GM23338 (cell line): ENCODE results near the gene TAF12. TPM values are rescaled to one million over a fixed set of nuclear protein-coding genes. Genes with fewer than 3 reads are reported as not detected.
"Not testable (repeated sequence)": the region's sequence is repeated elsewhere in the genome, so short reads cannot be mapped to it uniquely, and the experiment has no call there.

Experiments used
- ATAC-seq: fragments of 200-7000 bp; cut with Tn5 transposase; 3 replicates; pipeline ENCODE4 v1.9.1; 2020
- DNase-seq: peaks from one replicate; pipeline ENCODE4 v3.0.0-alpha.2; 2015; ENCODE audit warnings: low spot score
- H2AFZ ChIP-seq: fragments of 200-600 bp; sonication (generic); 2 replicates; pipeline ENCODE4 v1.8.0; 2016; ENCODE audit warnings: antibody characterized with exemption, mild to moderate bottlenecking, moderate library complexity
- H3F3A ChIP-seq: fragments of 200-600 bp; sonication (generic); replicated peaks from 2 replicates; pipeline ENCODE4 v1.8.0; 2017; ENCODE audit warnings: antibody characterized with exemption, mixed run types, low read depth
- H3K27ac ChIP-seq: fragments of 200-600 bp; sonication (generic); 2 replicates; pipeline ENCODE4 v1.6.1; 2016; ENCODE audit warnings: low read depth
- H3K27me3 ChIP-seq: fragments of 200-600 bp; sonication (generic); 2 replicates; pipeline ENCODE4 v1.8.0; 2016; ENCODE audit warnings: mild to moderate bottlenecking, mixed run types, moderate library complexity; ENCODE audit not compliant: insufficient read depth
- H3K36me3 ChIP-seq: fragments of 200-600 bp; sonication (generic); 2 replicates; pipeline ENCODE4 v1.8.0; 2016; ENCODE audit warnings: mild to moderate bottlenecking; ENCODE audit not compliant: insufficient read depth
- H3K4me1 ChIP-seq: fragments of 200-600 bp; sonication (generic); 2 replicates; pipeline ENCODE4 v1.8.0; 2016; ENCODE audit warnings: mild to moderate bottlenecking, moderate library complexity; ENCODE audit not compliant: insufficient read depth
- H3K4me2 ChIP-seq: fragments of 200-600 bp; sonication (generic); 2 replicates; pipeline ENCODE4 v1.7.1; 2017; ENCODE audit warnings: mixed run types
- H3K4me3 ChIP-seq: fragments of 200-600 bp; sonication (generic); 2 replicates; pipeline ENCODE4 v1.6.1; 2016; ENCODE audit warnings: mixed run types
- H3K79me2 ChIP-seq: fragments of 200-600 bp; sonication (generic); replicated peaks from 2 replicates; pipeline ENCODE4 v1.8.0; 2017; ENCODE audit warnings: mild to moderate bottlenecking; ENCODE audit not compliant: insufficient read depth
- H3K9me2 ChIP-seq: fragments of 200-600 bp; sonication (generic); 2 replicates; pipeline ENCODE4 v1.8.0; 2017; ENCODE audit not compliant: insufficient read depth
- H4K20me1 ChIP-seq: fragments of 200-600 bp; sonication (generic); replicated peaks from 2 replicates; pipeline ENCODE4 v1.8.0; 2017; ENCODE audit warnings: mild to moderate bottlenecking; ENCODE audit not compliant: insufficient read depth
- H3K27ac Mint-ChIP-seq: 2 replicates; pipeline ENCODE4 v1.8.0; 2020; ENCODE audit warnings: inconsistent platforms, mild to moderate bottlenecking, moderate library complexity, mixed read lengths
- H3K27me3 Mint-ChIP-seq: 3 replicates; pipeline ENCODE4 v1.8.0; 2022; ENCODE audit warnings: low read depth, mild to moderate bottlenecking, moderate library complexity, mixed read lengths, inconsistent platforms; ENCODE audit not compliant: insufficient read depth, poor library complexity
- H3K36me3 Mint-ChIP-seq: 3 replicates; pipeline ENCODE4 v1.8.0; 2021; ENCODE audit warnings: low read depth, mild to moderate bottlenecking, inconsistent platforms, moderate library complexity, mixed read lengths
- H3K4me1 Mint-ChIP-seq: 3 replicates; pipeline ENCODE4 v1.8.0; 2020; ENCODE audit warnings: mild to moderate bottlenecking, inconsistent platforms, mixed read lengths
- H3K4me3 Mint-ChIP-seq: 3 replicates; pipeline ENCODE4 v1.8.0; 2021; ENCODE audit warnings: moderate library complexity, mild to moderate bottlenecking, inconsistent platforms, mixed read lengths
- H3K9me3 Mint-ChIP-seq: 3 replicates; pipeline ENCODE4 v1.8.0; 2020; ENCODE audit warnings: moderate library complexity, mild to moderate bottlenecking, inconsistent platforms, mixed read lengths
- CTCF ChIP-seq, 2 experiments: fragments of 200-600 bp in 1 of 2; sonication (generic) in 1 of 2; conservative IDR thresholded peaks; 2 replicates each; pipeline versions ENCODE4 v1.5.1 to v1.6.1; 2016 to 2017; ENCODE audit warnings: antibody characterized with exemption in 2 of 2, low read depth in 2 of 2, mild to moderate bottlenecking in 2 of 2, moderate library complexity in 1 of 2
- ZNF462 ChIP-seq: fragments of 250-450 bp; sonication (Bioruptor Pico); IDR thresholded peaks from 2 replicates; pipeline ENCODE4 v1.5.0; 2020; ENCODE audit warnings: mild to moderate bottlenecking, moderate library complexity
- polyA plus RNA-seq: library from polyadenylated mRNA; unstranded; fragments of >200 nt; fragmentation: Nextera tagmentation; extraction: Ambion mirVana; gene quantifications from 2 replicates; pipeline ENCODE4 v1.2.1, GENCODE V29; 2016
- total RNA-seq: library from RNA; depleted of rRNA; stranded (reverse); fragments of >200 nt; shearing (Covaris generic); gene quantifications from 2 replicates; pipeline ENCODE4 v1.2.3, GENCODE V29; 2014

Gene TAF12
- total and polyA plus RNA-seq, 2 experiments from 2014 or later: 15.2 to 46.8 TPM

DNA sequence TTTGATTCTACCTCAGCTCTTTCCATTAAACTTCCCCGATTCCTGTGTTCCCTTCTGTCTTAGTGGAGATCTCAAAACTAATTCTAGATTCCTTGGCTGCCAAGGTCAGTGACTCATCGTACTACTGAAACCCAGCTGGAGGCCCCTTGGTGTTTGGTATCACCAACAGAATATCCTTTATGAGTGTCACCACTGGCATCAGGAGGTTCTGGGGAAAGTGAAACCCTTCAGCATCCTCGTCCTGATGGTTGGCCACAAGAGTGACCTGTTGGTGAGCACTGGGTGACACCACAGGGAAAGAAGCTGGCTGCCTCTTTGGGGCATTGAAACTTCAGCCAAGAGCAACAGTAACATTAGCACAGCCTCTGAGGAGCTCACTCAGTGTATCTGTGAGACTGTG lies 41.2 kb downstream of the TAF12 start (continued):
- TF ChIP-seq ZNF462 (CRISPR knock-in tag) (no peak), CTCF (conservative IDR thresholded peaks at IDR 0.05; ENCODE audit: low read depth in 2 of 2) (no peak)

GRCh38 chr1:28596276-28596675 lies 46.6 kb downstream of the TAF12 start:
- H3K9me3 Mint-ChIP-seq, H3K9me2 ChIP-seq, H4K20me1 ChIP-seq, H3K4me3 ChIP-seq, ATAC-seq, H3K4me3 Mint-ChIP-seq, DNase-seq, H3K36me3 Mint-ChIP-seq, H3K27ac Mint-ChIP-seq, H3K79me2 ChIP-seq, H2AFZ ChIP-seq, H3K36me3 ChIP-seq: not testable (repeated sequence)
- peaks cover 11% of the 10 kb centered on the region for H3K27me3 Mint-ChIP-seq
- Histone ChIP-seq H3K27ac (0 out of 2 replicates have a peak overlapping the region, but pooled peaks have one; percentile 50), H3K27me3 (0 out of 2 replicates have a peak, but pooled peaks cover 13% of the 10 kb centered on the region), H3K4me2 (0 out of 2 replicates have a peak overlapping the region, but pooled peaks have one; percentile 63), H3F3A (peaks cover 18% of the 10 kb centered on the region), H3K4me1 (peaks cover 26% of the 10 kb centered on the region)
- H3K4me1 Mint-ChIP-seq: peaks cover 35% of the 10 kb centered on the region
